Panc1 (cell line): Measurements from ENCODE around the gene TPRG1L.

ENCODE experiments used
- CTCF ChIP-seq: fragments of 450-650 bp; IDR thresholded peaks from 2 replicates; pipeline ENCODE4 v1.5.1; 2017; ENCODE audit warnings: mild to moderate bottlenecking
- TCF7L2 ChIP-seq: IDR thresholded peaks from 2 replicates; pipeline ENCODE4 v1.6.1; 2011; ENCODE audit warnings: mild to moderate bottlenecking, low read depth, low read length, inconsistent platforms

- TF ChIP-seq CTCF (no peak), TCF7L2 (no peak)
Measured at GRCh38 chr1:3578433-3578805, 46.4 kb upstream of the TPRG1L start.
